HEK293T (cell line): ENCODE results near the gene SMARCD1.

Source experiments
- CTCF ChIA-PET: fragments of 350-600 bp; formaldehyde crosslinking; extraction: SDS; loops from one replicate; lab custom pipeline; 2021; ENCODE audit warnings: antibody characterized with exemption, inconsistent platforms; lab: Yijun Ruan, JAX
- POLR2A ChIA-PET: fragments of 350-600 bp; formaldehyde crosslinking; extraction: SDS; loops from one replicate; lab custom pipeline; 2020; ENCODE audit warnings: antibody characterized with exemption, inconsistent platforms; lab: Yijun Ruan, JAX
- DNase-seq: peaks from one replicate; pipeline ENCODE4 v3.0.0; 2012; ENCODE audit warnings: mixed read lengths; ENCODE audit errors: extremely low spot score
- ARNT ChIP-seq: fragments of 450-650 bp; IDR thresholded peaks from 2 replicates; pipeline ENCODE4 v1.6.1; 2017; ENCODE audit warnings: mild to moderate bottlenecking
- BHLHE40 ChIP-seq: fragments of 450-650 bp; IDR thresholded peaks from 2 replicates; pipeline ENCODE4 v1.6.1; 2016; ENCODE audit warnings: mild to moderate bottlenecking, moderate library complexity, borderline replicate concordance
- CTBP1 ChIP-seq: fragments of 450-650 bp; IDR thresholded peaks from 2 replicates; pipeline ENCODE4 v1.6.1; 2016; ENCODE audit warnings: borderline replicate concordance
- ELF4 ChIP-seq: fragments of 450-650 bp; IDR thresholded peaks from 2 replicates; pipeline ENCODE4 v1.6.1; 2017; ENCODE audit warnings: antibody characterized with exemption
- FOXA1 ChIP-seq: fragments of 450-650 bp; IDR thresholded peaks from 2 replicates; pipeline ENCODE4 v1.6.1; 2016; ENCODE audit warnings: mild to moderate bottlenecking
- FOXK2 ChIP-seq: fragments of 450-650 bp; IDR thresholded peaks from 2 replicates; pipeline ENCODE4 v1.6.1; 2016; ENCODE audit warnings: mild to moderate bottlenecking
- FOXM1 ChIP-seq: fragments of 450-650 bp; IDR thresholded peaks from 2 replicates; pipeline ENCODE4 v1.6.1; 2017; ENCODE audit warnings: mild to moderate bottlenecking, borderline replicate concordance
- HDGF ChIP-seq: fragments of 450-650 bp; IDR thresholded peaks from 2 replicates; pipeline ENCODE4 v1.6.1; 2017; ENCODE audit warnings: antibody characterized with exemption, borderline replicate concordance
- L3MBTL2 ChIP-seq: fragments of 450-650 bp; conservative IDR thresholded peaks from 2 replicates; pipeline ENCODE4 v1.6.1; 2016; ENCODE audit warnings: mild to moderate bottlenecking
- LEF1 ChIP-seq: fragments of 450-650 bp; IDR thresholded peaks from 2 replicates; pipeline ENCODE4 v1.6.1; 2017; ENCODE audit warnings: mild to moderate bottlenecking, borderline replicate concordance
- NFRKB ChIP-seq: fragments of 450-650 bp; IDR thresholded peaks from 2 replicates; pipeline ENCODE4 v1.6.1; 2016; ENCODE audit warnings: mild to moderate bottlenecking, moderate library complexity
- PKNOX1 ChIP-seq: fragments of 450-650 bp; IDR thresholded peaks from 2 replicates; pipeline ENCODE4 v1.6.1; 2016
- SP1 ChIP-seq: fragments of 450-650 bp; IDR thresholded peaks from 2 replicates; pipeline ENCODE4 v1.6.1; 2017
- SUZ12 ChIP-seq: fragments of 450-650 bp; IDR thresholded peaks from 2 replicates; pipeline ENCODE4 v1.6.1; 2016; ENCODE audit warnings: mild to moderate bottlenecking
- TARDBP ChIP-seq: fragments of 450-650 bp; IDR thresholded peaks from 2 replicates; pipeline ENCODE4 v1.6.1; 2016
- ZNF384 ChIP-seq: fragments of 450-650 bp; IDR thresholded peaks from 2 replicates; pipeline ENCODE4 v1.6.1; 2016

The SMARCD1 gene

DNA sequence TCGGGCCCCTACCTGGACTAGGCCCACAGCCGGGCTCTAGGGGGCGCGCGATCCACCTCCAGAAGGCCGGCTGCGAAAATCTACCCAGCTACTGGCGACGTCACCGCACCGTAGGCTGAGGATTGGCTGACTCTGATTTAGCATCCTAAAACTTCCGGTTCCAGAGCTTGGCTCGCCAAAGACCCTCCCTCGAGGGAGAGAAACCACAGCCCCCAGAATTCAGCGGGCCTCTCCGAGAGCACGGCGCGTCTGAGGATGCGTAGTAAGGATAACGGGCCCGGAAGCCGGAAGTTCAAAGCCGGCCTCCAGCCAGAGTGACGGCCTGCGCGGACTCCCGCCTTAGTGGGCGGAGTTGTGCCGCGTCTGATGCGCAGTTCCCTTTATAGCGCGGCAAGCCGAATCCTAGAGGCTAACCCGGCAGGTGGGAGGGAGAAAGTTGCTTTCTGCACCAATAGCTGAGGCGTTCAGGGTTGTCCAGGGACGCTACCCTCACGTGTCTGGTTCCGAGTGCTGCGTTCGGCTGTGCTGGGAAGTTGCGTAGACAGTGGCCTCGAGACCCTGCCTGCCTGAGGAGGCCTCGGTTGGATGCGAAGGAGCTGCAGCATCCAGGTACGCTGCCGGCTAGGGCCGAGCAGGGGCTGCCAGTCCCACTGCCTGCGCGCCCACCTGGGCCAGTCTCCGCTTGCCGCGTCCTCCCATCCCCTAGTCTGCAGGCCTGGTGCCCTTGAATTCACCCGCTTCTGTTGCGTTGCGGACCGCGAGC is 26.7 kb downstream of the SMARCD1 start, which contains the start of gene COX14:
TSS of gene COX14 (plus strand) at position 544 of the 763 bp plus-strand sequence. CDS start 7,808 bp downstream, outside the sequence.
- ChIA-PET POLR2A (interaction anchor here (0.7 to 4.6 kb wide), 21 partner anchors 8 to 653 kb away, joined by 3 to 56 read pairs (median 6); partner anchors contain the start of genes CERS5, GPD1, LIMA1 and RACGAP1), CTCF (interaction anchor here (0.6 to 3.8 kb wide), 24 partner anchors 8 to 230 kb away, joined by 3 to 33 read pairs (median 4); partner anchors contain the start of genes CERS5, LIMA1 and SMARCD1)
- TF ChIP-seq FOXA1: no peak
- no peak for TF ChIP-seq ARNT
- TF ChIP-seq TARDBP: no peak
- TF ChIP-seq HDGF: no peak
- no peak for TF ChIP-seq NFRKB
- TF ChIP-seq L3MBTL2: peak; percentile 76
- peak; percentile 97 for TF ChIP-seq PKNOX1
- no peak for TF ChIP-seq BHLHE40
- no peak for TF ChIP-seq FOXK2
- TF ChIP-seq SUZ12: no peak
- peak; percentile 90 for TF ChIP-seq ELF4
- no peak for TF ChIP-seq ZNF384
- TF ChIP-seq LEF1: no peak
- TF ChIP-seq CTBP1: no peak; the same call in 1 of the 2 replicates
- TF ChIP-seq SP1: no peak
- TF ChIP-seq FOXM1: no peak
- DNase-seq: peak; percentile 97

DNA sequence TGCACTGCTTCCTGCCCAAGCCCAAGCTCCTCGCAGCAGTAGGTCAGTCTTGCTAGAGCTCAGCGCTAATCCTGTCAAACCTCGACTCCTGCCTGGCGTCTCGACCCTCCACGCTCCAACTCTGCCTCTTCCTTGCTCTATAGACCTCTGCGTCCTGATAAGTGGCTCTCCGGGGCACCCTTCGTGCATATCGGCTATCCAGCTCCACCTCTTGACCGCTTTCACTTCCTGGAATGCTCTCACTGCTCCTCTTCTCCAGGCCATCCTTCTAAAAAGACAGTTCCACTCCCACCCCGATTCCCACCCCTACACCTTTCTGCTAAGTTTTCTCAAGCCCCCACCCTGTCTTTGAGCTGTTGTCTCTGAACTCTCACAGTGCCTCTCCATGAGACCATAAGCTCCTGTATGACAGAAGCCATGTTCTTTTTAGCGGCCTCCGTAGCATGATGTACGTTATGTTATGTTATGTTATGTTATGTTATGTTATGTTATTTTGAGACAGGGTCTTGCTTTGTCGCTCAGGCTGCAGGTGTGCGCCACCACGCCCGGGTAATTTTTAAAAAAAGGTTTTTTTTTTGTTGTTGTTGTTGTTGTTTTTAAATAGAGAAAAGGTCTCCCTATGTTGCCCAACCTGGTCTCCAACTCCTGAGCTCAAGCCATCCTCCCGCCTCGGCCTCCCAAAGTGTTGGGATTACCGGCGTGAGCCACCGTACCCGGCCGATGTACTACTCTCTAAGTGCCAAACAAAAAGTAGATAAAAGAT is 27.5 kb downstream of the SMARCD1 start:
- DNase-seq: peak; percentile 35
- TF ChIP-seq ZNF384: no peak
- TF ChIP-seq BHLHE40: no peak
- TF ChIP-seq L3MBTL2: 0 out of 2 replicates have a peak, but pooled peaks have one; percentile 37
- TF ChIP-seq FOXK2: no peak
- no peak for TF ChIP-seq FOXA1
- no peak for TF ChIP-seq ELF4
- no peak for TF ChIP-seq LEF1
- TF ChIP-seq SUZ12: no peak
- ChIA-PET CTCF (interaction anchor here (0.7 to 3.8 kb wide), 16 partner anchors 8 to 202 kb away, joined by 3 to 33 read pairs (median 4); partner anchors contain the start of genes CERS5, LIMA1 and SMARCD1), POLR2A (interaction anchor here (0.8 to 4.6 kb wide), 19 partner anchors 9 to 652 kb away, joined by 3 to 56 read pairs (median 6); partner anchors contain the start of genes CERS5, GPD1, LIMA1 and RACGAP1)

GRCh38 chr12:50117057-50117622 is 32.0 kb downstream of the SMARCD1 start:
- ChIA-PET POLR2A (interaction anchor here (1.2 to 1.7 kb wide), 2 partner anchors 32 to 50 kb away, joined by 7 to 8 read pairs; partner anchors contain the start of genes CERS5 and SMARCD1), CTCF (no interaction called here)
- TF ChIP-seq SP1: no peak
- no peak for TF ChIP-seq BHLHE40
- no peak for TF ChIP-seq HDGF
- TF ChIP-seq TARDBP: no peak
- TF ChIP-seq L3MBTL2: no peak
- no peak for TF ChIP-seq PKNOX1
- TF ChIP-seq ELF4: no peak
- TF ChIP-seq FOXM1: no peak
- TF ChIP-seq CTBP1: no peak
- TF ChIP-seq FOXA1: no peak
- TF ChIP-seq NFRKB: no peak
- DNase-seq: no peak

GRCh38 chr12:50119387-50119786 is 34.2 kb downstream of the SMARCD1 start:
- CTCF ChIA-PET: no interaction called here
- POLR2A ChIA-PET: no interaction called here
- no peak for DNase-seq
- TF ChIP-seq ARNT: no peak
- no peak for TF ChIP-seq ZNF384

- TF ChIP-seq TARDBP: no peak
- no peak for DNase-seq
- ChIA-PET POLR2A (interaction anchor here (1.3 to 3.2 kb wide), 2 partner anchors 9 to 36 kb away, joined by 3 to 12 read pairs; partner anchors contain the start of gene COX14), CTCF (interaction anchor here (0.6 to 0.9 kb wide), 2 partner anchors 8 to 12 kb away, joined by 4 read pairs; partner anchors contain the start of gene COX14)
Measured at GRCh38 chr12:50120521-50120920, 35.4 kb downstream of the SMARCD1 start.

GRCh38 chr12:50120953-50121352 is 35.8 kb downstream of the SMARCD1 start:
- CTCF ChIA-PET: interaction anchor here (0.9 kb wide), 1 partner anchor 12 kb away, joined by 4 read pairs; no protein-coding TSS in a partner anchor
- no peak for TF ChIP-seq FOXK2
- no peak for TF ChIP-seq ZNF384
- TF ChIP-seq NFRKB: no peak
- no peak for TF ChIP-seq PKNOX1
- DNase-seq: no peak
- POLR2A ChIA-PET: interaction anchor here (1.3 to 3.2 kb wide), 2 partner anchors 10 to 36 kb away, joined by 3 to 12 read pairs; partner anchors contain the start of gene COX14
